Sigmoid colon (tissue), 4 donors: ENCODE results near the gene MLLT3.

Experiments used
- EP300 ChIP-seq, 4 donors: sonication (generic); formaldehyde crosslinking; IDR thresholded peaks; one replicate each; pipeline ENCODE4 v1.6.1; 2017; ENCODE audit warnings: antibody characterized with exemption in 4 of 4
- POLR2AphosphoS5 ChIP-seq, 4 donors: sonication (generic); formaldehyde crosslinking; IDR thresholded peaks; one replicate each; pipeline ENCODE4 v1.6.1; 2017; ENCODE audit warnings: antibody characterized with exemption in 4 of 4
- TF ChIP-seq, protein P1 (sequence below), 4 experiments: fragments of 450-650 bp in 3 of 4; fragments of 200-600 bp in 1 of 4; IDR thresholded peaks; one replicate each; pipeline ENCODE4 v1.5.1; 2016 to 2019; ENCODE audit warnings: antibody characterized with exemption in 4 of 4, mild to moderate bottlenecking in 3 of 4, moderate library complexity in 2 of 4

DNA sequence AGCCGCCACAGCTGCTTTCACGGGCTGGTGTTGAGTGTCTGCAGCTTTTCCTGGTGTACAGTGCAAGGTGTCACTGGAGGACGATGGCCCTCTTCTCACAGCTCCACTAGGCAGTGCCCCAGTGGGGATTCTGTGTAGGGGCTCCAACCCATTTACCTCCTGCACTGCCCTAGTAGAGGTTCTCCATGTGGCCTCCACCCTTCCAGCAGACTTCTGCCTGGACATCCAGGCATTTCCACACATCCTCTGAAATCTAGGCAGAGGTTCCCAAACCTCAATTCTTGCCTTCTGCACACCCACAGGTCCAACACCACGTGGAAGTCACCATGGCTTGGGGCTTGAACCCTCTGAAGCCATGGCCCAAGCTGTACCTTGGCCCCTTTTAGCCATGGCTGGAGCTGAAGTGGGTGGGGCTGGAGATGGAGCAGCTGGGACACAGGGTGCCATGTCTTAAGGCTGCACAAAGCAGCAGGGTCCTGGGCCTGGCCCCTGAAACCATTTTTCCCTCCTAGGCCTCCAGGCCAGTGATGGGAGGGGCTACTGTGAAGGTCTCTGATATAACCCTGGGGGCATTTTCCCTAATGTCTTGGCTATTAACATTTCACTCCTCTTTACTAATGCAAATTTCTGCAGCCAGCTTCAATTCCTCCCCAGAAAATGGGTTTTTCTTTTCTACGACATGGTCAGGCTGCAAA is 82.0 kb downstream of the MLLT3 start:
- TF ChIP-seq, protein P1, sequence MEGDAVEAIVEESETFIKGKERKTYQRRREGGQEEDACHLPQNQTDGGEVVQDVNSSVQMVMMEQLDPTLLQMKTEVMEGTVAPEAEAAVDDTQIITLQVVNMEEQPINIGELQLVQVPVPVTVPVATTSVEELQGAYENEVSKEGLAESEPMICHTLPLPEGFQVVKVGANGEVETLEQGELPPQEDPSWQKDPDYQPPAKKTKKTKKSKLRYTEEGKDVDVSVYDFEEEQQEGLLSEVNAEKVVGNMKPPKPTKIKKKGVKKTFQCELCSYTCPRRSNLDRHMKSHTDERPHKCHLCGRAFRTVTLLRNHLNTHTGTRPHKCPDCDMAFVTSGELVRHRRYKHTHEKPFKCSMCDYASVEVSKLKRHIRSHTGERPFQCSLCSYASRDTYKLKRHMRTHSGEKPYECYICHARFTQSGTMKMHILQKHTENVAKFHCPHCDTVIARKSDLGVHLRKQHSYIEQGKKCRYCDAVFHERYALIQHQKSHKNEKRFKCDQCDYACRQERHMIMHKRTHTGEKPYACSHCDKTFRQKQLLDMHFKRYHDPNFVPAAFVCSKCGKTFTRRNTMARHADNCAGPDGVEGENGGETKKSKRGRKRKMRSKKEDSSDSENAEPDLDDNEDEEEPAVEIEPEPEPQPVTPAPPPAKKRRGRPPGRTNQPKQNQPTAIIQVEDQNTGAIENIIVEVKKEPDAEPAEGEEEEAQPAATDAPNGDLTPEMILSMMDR (IDR thresholded peaks at IDR 0.05): no peak
- TF ChIP-seq EP300 (IDR thresholded peaks at IDR 0.05): no peak
- no peak for TF ChIP-seq POLR2AphosphoS5 (IDR thresholded peaks at IDR 0.05)
